ENCODE measurements around the gene APELA.
"Not testable (repeated sequence)": the region's sequence is repeated elsewhere in the genome, so short reads cannot be mapped to it uniquely, and the experiment has no call there.

The APELA gene

DNA sequence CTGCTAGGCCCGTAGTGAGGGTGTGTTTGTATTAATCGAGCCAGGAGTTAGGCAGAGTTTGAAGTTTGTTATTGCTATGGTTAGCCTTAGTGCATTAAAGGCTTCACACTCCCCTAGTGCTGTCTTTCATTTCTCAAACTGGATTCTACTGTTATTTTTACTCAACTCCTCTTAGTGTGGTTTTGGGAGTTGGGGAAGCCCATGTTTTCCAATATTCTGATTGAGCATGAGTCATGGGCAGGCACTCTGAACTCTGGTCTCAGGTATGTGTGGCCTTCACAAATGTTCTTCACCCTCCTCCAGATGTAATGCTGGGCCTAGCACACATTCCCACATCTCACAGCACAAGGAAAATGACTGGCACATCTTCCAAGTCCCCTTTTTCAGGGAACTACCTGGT, 50.1 kb downstream of the APELA start:
- DNase-seq: not testable (repeated sequence)

- DNase-seq: no peak
Measured at GRCh38 chr4:164930647-164931046, 53.7 kb downstream of the APELA start.

DNA sequence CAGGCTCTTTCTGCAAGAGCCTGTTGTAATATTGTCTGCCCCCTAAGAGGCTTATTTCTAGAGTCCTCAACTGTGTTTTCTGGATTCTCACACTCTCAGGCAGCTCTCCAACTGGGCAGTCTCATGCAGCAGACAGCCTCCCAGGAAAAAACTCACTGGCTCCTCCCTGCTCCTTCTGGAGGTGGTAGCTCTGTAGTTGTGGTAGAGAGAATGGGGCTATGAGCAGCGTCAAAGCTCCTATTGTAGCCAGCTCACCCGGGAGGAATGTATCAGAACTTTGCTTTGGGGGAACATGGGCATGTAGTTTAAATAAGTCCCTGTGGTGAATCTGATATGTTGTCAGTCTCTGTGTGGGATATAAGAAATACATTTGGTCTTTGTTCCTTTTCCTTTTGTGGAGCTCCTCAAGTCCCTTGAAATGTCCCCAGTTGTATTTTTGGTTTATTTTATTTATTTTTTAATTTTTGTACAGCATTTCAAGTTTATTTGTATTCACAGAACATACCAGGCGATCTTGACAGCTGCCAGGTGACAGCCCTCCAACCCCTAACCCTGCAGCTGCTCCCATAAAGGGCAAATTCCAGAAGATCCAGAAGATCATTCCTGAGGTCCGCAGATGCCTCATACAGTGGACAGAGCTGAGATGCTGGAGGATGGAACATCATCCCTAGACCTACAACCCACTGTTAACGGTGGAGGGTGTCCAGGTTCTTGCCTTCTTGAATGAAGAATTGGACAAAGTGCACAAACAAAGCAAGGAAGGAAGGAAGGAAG, 54.8 kb downstream of the APELA start:
- no peak for DNase-seq

DNA sequence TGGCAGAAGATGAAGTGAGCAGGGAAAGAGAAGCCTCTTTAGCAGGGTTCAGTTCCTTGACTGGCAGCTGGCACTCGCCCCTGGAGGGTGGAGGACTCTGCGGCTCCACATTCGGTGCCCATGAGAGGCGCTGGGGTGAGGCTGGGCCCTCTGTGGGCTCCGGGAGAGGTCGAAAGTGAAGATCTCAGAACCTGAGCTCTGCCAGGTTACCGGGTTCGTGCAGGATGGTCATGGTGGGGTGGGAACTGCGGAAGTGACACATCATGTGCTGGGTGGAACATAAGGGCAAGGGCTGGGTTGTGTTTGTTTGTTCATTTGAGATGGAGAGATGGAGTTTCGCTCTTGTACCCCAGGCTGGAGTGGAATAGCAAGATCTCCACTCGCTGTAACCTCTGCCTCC, 56.3 kb downstream of the APELA start:
- DNase-seq: no peak

- DNase-seq: no peak
Measured at GRCh38 chr4:164935363-164935762, 58.4 kb downstream of the APELA start.

DNA sequence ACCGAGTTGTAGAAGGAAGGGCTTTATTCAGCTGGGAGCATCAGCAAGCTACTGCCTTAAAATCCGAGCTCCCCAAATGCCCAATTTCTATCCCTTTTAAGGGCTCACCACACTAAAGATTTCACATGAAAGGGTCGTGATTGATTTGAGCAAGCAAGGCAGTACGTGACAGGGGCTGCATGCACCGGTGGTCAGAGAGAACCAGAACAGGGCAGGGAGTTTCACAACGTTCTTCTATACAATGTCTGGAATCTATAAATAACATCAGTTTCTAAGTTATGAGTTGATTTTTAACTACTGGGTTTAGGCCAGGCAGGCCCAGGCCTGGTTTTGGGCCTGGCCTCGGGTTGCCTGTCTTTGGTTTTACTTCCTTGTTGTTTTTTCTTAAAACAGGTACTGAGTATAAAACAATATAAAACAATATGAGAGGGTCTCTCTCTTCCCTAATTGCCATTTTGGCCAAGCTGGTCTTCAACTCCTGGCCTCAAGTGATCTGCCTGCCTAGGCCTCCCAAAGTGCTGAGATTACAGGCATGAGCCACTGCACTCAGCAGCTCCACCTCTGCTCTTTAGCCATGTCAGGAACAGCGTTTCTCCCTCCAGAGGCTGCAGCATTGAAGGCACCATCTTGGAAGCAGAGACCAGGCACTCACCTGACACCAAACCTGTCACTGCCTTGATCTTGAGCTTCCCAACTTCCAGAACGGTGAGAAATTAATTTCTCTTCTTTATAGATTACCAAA, 59.1 kb downstream of the APELA start:
- not testable (repeated sequence) for DNase-seq

DNA sequence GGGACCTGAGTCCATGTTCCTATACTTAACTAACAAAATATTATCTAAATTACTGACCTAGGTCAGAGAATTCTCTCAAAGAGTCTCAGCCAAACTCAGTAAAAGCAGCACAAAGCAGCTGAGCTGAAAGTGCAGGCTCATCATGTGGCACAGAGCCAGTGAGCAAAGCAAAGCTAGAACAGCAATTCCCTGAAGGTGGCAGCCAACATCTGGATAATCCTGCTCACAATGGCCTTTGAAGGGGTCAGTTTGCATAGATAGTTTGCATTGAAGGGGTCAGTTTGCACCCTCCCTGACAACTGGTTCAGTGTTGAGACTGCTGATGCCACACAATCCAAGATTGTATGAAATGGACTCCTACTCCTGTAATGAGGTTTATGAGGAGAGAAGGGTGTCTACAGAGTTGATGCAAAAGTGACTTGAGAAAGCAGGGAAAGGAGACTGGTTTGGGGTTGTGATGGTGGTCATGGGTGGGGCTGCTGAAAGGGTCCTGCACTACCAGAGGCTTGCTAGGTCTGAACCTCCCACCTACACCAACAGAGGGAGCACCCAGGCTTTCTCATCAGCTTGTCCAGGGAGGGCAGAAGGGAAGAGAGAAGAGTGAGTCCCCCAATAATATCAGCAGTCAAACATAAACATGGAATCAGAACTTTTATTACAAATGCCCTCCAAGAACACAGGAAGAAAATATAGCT, 60.7 kb downstream of the APELA start:
- DNase-seq: no peak

DNA sequence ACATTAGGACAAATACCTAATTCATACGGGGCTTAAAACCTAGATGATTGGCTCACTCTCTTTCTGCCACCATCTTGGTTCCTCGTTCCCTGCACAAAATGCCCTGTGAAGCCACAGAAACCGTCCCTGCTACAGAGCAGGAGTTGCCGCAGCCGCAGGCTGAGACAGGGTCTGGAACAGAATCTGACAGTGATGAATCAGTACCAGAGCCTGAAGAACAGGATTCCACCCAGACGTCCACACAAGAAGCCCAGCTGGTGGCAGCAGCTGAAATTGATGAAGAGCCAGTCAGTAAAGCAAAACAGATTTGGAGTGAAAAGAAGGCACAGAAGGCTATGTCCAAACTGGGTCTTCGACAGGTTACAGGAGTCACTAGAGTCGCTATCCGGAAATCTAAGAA, 66.2 kb downstream of the APELA start:
- DNase-seq: no peak

DNA sequence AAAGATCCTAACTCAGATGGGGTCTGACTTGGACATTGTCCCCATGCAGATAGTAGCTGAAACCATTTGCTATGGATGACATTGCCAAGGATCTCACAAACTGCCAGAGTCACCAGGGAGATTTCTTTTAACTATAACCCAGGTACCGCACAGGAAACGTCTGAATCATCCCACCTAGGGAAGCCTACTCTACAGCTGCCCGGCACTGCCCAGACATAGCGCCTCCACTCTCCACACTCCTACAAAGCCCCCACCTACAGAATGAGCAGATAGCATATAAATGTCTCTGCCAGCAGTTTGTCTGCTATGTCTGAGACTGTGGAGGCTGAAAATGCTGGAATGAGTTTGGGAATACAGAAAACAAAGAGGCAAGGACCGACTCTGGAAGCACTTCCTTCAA, 68.2 kb downstream of the APELA start:
- DNase-seq: no peak

DNA sequence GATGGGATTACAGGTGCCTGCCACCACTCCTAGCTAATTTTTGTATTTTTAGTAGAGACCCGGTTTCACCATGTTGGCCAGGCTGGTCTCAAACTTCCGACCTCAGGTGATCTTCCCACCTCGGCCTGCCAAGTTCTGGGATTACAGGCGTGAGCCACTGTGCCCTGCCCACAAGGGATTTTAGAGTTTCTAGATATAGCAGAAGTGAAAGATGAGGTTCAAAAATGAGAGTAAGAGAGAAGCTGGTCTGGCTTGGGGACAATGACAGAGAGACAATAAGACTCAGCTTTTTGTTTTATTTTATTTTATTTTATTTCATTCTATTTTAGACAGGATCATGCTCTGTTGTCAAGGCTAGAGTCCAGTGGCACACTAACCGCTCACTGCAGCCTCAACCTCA, 69.8 kb downstream of the APELA start:
- no peak for DNase-seq

All from activated CD8-positive, alpha-beta memory T cell treated with anti-CD3 and anti-CD28 coated beads, Interleukin-2, amount 50 U/mL, for 48 hours (primary cell).